ENCODE data around the gene BASP1. TPM values are rescaled to one million over a fixed set of nuclear protein-coding genes. Genes with fewer than 3 reads are reported as not detected.
"Not testable (repeated sequence)": the region's sequence is repeated elsewhere in the genome, so short reads cannot be mapped to it uniquely, and the experiment has no call there.

BASP1 gene
- total and polyA plus RNA-seq, 7 donors = 7.4 to 18.6 (median 11.1) TPM

DNA sequence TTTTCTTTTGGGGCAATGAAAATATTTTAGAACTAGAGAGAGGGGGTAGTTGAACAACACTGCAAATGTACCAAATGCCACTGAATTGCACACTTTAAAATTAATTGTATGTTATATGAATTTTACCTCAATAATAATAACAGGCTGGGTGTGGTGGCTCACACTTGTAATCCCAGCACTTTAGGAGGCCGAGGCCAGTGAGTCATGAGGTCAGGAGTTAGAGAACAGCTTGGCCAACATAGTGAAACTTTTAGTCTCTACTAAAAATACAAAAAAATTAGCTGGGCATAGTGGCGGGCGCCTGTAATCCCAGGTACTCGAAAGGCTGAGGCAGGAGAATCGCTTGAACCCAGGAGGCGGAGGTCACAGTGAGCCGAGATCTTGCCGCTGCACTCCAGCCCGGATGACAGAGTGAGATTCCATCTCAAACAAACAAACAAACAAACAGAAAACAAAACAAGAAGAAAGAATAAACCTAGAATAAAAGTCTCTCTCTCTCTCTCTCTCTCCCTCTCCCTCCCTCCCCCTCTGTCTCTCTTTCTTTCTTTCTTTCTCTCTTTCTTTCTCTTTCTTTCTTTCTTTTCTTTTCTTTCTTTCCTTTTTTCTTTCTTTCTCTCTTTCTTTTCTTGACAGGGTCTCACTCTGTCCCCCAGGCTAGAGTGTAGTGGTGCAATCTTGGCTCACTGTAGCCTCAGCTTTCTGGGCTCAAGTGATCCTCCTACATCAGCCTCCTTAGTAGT, 91.1 kb downstream of the BASP1 start:
- Histone ChIP-seq H3K27me3 (no peaks in the 10 kb centered on the region), H3K9me3 (no peaks in the 10 kb centered on the region), H3K4me1 (no peaks in the 10 kb centered on the region), H3K4me3 (no peak overlapping the region), H3K27ac (no peak overlapping the region), H3K36me3 (no peaks in the 10 kb centered on the region)
- DNase-seq = no peak
- intact Hi-C loops (cut with DNase I) = no loop called here
- WGBS, 2 donors = 91 to 95% methylated on average over 9 of the region's 9 CpGs
- TF ChIP-seq EP300 (IDR thresholded peaks at IDR 0.05) (no peak), POLR2A (IDR thresholded peaks at IDR 0.05) (no peak), POLR2AphosphoS5 (IDR thresholded peaks at IDR 0.05) (no peak), CTCF (IDR thresholded peaks at IDR 0.05) (no peak)

- WGBS, 2 donors = 63 to 81% methylated on average over 3 of the region's 3 CpGs
Observed at GRCh38 chr5:17309462-17309861, 92.0 kb downstream of the BASP1 start.

GRCh38 chr5:17310502-17310901, 93.1 kb downstream of the BASP1 start:
- 96% methylated on average over 4 of the region's 4 CpGs for WGBS, 2 donors
- DNase-seq; H3K4me3 ChIP-seq; H3K9me3 ChIP-seq; H3K36me3 ChIP-seq; H3K27me3 ChIP-seq; H3K27ac ChIP-seq; H3K4me1 ChIP-seq; intact Hi-C loops (cut with DNase I): not testable (repeated sequence)

More at GRCh38 chr5:17309462-17309861, 92.0 kb downstream of the BASP1 start:
- H3K4me1 ChIP-seq = no peaks in the 10 kb centered on the region
- H3K27me3 ChIP-seq = no peaks in the 10 kb centered on the region
- DNase-seq = no peak
- H3K9me3 ChIP-seq = no peaks in the 10 kb centered on the region
- H3K4me3 ChIP-seq = no peak overlapping the region
- H3K27ac ChIP-seq = no peak overlapping the region
- no peak for TF ChIP-seq POLR2A (IDR thresholded peaks at IDR 0.05)
- TF ChIP-seq POLR2AphosphoS5 (IDR thresholded peaks at IDR 0.05) = no peak
- TF ChIP-seq EP300 (IDR thresholded peaks at IDR 0.05) = no peak
- no peak for TF ChIP-seq CTCF (IDR thresholded peaks at IDR 0.05)
- H3K36me3 ChIP-seq = no peaks in the 10 kb centered on the region
- intact Hi-C loops (cut with DNase I) = no loop called here

- H3K9me3 ChIP-seq; H3K27ac ChIP-seq; H3K36me3 ChIP-seq; intact Hi-C loops (cut with DNase I); H3K27me3 ChIP-seq; H3K4me3 ChIP-seq; H3K4me1 ChIP-seq; DNase-seq: not testable (repeated sequence)
- 95 to 97% methylated on average over 29 to 31 of the region's 31 CpGs for WGBS, 2 donors
Observed at GRCh38 chr5:17311811-17312210, 94.4 kb downstream of the BASP1 start.

- Histone ChIP-seq H3K27me3 (no peaks in the 10 kb centered on the region), H3K4me3 (no peak overlapping the region), H3K36me3 (no peaks in the 10 kb centered on the region), H3K9me3 (no peaks in the 10 kb centered on the region), H3K4me1 (no peaks in the 10 kb centered on the region), H3K27ac (no peak overlapping the region)
- WGBS, 2 donors = 33 to 81% methylated on average over 4 of the region's 4 CpGs
- no peak for TF ChIP-seq EP300 (IDR thresholded peaks at IDR 0.05)
- TF ChIP-seq POLR2AphosphoS5 (IDR thresholded peaks at IDR 0.05) = no peak
- no peak for TF ChIP-seq CTCF (IDR thresholded peaks at IDR 0.05)
- no peak for TF ChIP-seq POLR2A (IDR thresholded peaks at IDR 0.05)
- no peak for DNase-seq
- intact Hi-C loops (cut with DNase I) = no loop called here
Observed at GRCh38 chr5:17312358-17312757, 94.9 kb downstream of the BASP1 start.

- 62 to 82% methylated on average over 5 of the region's 5 CpGs for WGBS, 2 donors
- no peak for TF ChIP-seq POLR2A (IDR thresholded peaks at IDR 0.05)
- TF ChIP-seq POLR2AphosphoS5 (IDR thresholded peaks at IDR 0.05) = no peak
- TF ChIP-seq CTCF (IDR thresholded peaks at IDR 0.05) = no peak
- TF ChIP-seq EP300 (IDR thresholded peaks at IDR 0.05) = no peak
- Histone ChIP-seq H3K4me1 (no peaks in the 10 kb centered on the region), H3K27me3 (no peaks in the 10 kb centered on the region), H3K4me3 (no peak overlapping the region), H3K27ac (no peak overlapping the region), H3K9me3 (no peaks in the 10 kb centered on the region), H3K36me3 (no peaks in the 10 kb centered on the region)
- intact Hi-C loops (cut with DNase I) = no loop called here
- DNase-seq = no peak
Observed at GRCh38 chr5:17314907-17315471, 97.6 kb downstream of the BASP1 start.

All from sigmoid colon (tissue), 7 donors.